ENCODE results near the gene SARM1. TPM values are rescaled to one million over a fixed set of nuclear protein-coding genes. Genes with fewer than 3 reads are reported as not detected.

SARM1 gene
- total RNA-seq, 1 experiment from 2014 or later: 17.4 TPM

DNA sequence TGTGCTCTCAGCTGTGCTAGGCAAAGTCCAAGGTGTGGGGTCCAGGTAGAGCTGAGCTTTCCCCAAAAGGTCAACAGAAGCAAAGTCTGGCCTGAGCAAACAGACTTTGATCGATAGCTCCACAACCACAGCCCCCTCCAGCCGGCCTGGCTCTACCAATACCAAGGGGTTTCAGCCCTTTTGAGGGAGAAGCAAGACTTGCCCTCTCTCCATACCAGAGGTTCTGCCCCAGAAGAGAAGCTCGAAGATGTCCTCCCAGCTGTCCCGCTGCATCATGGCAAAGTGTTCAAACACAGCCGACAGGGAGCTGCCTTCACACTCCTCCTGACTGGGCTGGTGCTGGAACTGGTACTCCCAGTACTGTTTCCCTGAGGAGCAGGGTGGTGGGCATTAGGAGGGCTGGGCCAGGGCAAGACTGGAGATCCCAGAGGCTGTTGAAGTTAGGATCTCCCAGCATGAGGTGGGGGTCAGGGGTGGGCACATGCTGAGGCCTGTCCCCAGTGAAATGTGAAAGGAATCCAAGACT is 3.1 kb upstream of the SARM1 start:
- POLR2A ChIA-PET: no interaction called here
- DNase-seq (ENCODE audit: low read depth, low spot score) (no peak), ATAC-seq (no peak)
- CTCF ChIA-PET: no interaction called here
- no peaks in the 10 kb centered on the region for H3K27me3 ChIP-seq (ENCODE audit: control insufficient read depth, insufficient read depth, low read length)
- TF ChIP-seq, protein P1, sequence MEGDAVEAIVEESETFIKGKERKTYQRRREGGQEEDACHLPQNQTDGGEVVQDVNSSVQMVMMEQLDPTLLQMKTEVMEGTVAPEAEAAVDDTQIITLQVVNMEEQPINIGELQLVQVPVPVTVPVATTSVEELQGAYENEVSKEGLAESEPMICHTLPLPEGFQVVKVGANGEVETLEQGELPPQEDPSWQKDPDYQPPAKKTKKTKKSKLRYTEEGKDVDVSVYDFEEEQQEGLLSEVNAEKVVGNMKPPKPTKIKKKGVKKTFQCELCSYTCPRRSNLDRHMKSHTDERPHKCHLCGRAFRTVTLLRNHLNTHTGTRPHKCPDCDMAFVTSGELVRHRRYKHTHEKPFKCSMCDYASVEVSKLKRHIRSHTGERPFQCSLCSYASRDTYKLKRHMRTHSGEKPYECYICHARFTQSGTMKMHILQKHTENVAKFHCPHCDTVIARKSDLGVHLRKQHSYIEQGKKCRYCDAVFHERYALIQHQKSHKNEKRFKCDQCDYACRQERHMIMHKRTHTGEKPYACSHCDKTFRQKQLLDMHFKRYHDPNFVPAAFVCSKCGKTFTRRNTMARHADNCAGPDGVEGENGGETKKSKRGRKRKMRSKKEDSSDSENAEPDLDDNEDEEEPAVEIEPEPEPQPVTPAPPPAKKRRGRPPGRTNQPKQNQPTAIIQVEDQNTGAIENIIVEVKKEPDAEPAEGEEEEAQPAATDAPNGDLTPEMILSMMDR (IDR thresholded peaks at IDR 0.05): no peak
- TF ChIP-seq TCF7L2 (IDR thresholded peaks at IDR 0.05; ENCODE audit: low read depth, low read length): no peak
- no peak for TF ChIP-seq POLR2AphosphoS5 (IDR thresholded peaks at IDR 0.05; ENCODE audit: low read depth, low read length)
- no peak for TF ChIP-seq SIN3A (IDR thresholded peaks at IDR 0.05; ENCODE audit: borderline replicate concordance, insufficient read depth, low read depth, low read length)
- TF ChIP-seq, protein P2, sequence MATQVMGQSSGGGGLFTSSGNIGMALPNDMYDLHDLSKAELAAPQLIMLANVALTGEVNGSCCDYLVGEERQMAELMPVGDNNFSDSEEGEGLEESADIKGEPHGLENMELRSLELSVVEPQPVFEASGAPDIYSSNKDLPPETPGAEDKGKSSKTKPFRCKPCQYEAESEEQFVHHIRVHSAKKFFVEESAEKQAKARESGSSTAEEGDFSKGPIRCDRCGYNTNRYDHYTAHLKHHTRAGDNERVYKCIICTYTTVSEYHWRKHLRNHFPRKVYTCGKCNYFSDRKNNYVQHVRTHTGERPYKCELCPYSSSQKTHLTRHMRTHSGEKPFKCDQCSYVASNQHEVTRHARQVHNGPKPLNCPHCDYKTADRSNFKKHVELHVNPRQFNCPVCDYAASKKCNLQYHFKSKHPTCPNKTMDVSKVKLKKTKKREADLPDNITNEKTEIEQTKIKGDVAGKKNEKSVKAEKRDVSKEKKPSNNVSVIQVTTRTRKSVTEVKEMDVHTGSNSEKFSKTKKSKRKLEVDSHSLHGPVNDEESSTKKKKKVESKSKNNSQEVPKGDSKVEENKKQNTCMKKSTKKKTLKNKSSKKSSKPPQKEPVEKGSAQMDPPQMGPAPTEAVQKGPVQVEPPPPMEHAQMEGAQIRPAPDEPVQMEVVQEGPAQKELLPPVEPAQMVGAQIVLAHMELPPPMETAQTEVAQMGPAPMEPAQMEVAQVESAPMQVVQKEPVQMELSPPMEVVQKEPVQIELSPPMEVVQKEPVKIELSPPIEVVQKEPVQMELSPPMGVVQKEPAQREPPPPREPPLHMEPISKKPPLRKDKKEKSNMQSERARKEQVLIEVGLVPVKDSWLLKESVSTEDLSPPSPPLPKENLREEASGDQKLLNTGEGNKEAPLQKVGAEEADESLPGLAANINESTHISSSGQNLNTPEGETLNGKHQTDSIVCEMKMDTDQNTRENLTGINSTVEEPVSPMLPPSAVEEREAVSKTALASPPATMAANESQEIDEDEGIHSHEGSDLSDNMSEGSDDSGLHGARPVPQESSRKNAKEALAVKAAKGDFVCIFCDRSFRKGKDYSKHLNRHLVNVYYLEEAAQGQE (IDR thresholded peaks at IDR 0.05; ENCODE audit: insufficient read depth in 1 of 2, low read depth in 2 of 2, low read length in 1 of 2): no peak
- peaks cover 27% of the 10 kb centered on the region for H3K4me1 ChIP-seq (ENCODE audit: control insufficient read depth, insufficient read depth, low read length)
- no peak overlapping the region for H3K4me3 ChIP-seq (ENCODE audit: low read depth in 2 of 2, low read length in 2 of 2)
- no TSS peak for BruUV-seq (replicated peaks)
- intact Hi-C loops (cut with micrococcal nuclease; ENCODE audit: unreplicated experiment) (no loop called here), in situ Hi-C loops (cut with HindIII; ENCODE audit: low pct_unique_long_range_greater_than_20kb, low sequenced_read_pairs) (no loop called here)
- no peaks in the 10 kb centered on the region for H3K36me3 ChIP-seq (ENCODE audit: control insufficient read depth, insufficient read depth, low read length)
- H3K9me3 ChIP-seq (ENCODE audit: control insufficient read depth, insufficient read depth, low read depth, low read length): no peaks in the 10 kb centered on the region
- no peak overlapping the region for H3K27ac ChIP-seq (ENCODE audit: low read length)

DNA sequence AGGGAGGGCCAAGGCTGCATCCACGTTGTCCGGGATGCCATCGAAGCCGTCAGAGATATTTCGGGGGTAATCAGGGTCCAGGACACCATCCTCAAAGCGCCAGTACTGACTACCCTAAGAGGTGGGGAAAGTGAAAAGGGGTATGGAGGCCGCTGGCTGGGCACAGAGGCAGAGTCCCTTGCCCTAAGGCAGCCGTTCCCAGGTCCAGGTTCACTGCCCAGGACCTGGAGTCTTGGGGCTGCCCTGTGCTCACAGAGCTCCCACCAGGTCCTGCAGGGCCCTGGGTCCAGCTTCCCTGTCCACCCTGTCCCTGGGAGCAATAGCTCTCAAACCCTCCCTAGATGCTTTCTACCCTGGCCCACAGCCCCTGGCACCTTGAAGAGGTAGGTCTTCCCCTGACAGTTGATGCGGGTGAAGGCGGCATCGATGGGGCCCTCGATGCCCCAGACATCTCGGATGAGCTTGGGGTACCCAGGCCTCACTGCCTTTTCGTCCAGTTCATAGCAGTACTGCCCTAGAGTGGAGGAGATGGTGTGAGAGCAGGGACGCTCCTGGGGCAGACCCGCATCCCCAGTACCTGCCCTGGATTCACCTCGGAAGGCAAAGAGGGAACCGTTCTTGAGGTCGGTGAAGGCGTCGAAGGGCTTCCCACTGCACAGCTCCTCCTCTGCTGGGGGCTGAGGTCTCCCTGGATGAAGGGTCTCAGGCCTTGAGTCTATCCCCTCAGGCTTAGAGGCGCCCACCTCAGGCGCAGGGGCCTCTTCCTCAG is 2.4 kb upstream of the SARM1 start:
- H3K27me3 ChIP-seq (ENCODE audit: control insufficient read depth, insufficient read depth, low read length): no peaks in the 10 kb centered on the region
- peaks cover 27% of the 10 kb centered on the region for H3K4me1 ChIP-seq (ENCODE audit: control insufficient read depth, insufficient read depth, low read length)
- DNase-seq (ENCODE audit: low read depth, low spot score) (no peak), ATAC-seq (no peak)
- TF ChIP-seq, protein P2 (IDR thresholded peaks at IDR 0.05; ENCODE audit: insufficient read depth in 1 of 2, low read depth in 2 of 2, low read length in 1 of 2): no peak
- TF ChIP-seq TCF7L2 (IDR thresholded peaks at IDR 0.05; ENCODE audit: low read depth, low read length): no peak
- no peak for TF ChIP-seq POLR2AphosphoS5 (IDR thresholded peaks at IDR 0.05; ENCODE audit: low read depth, low read length)
- TF ChIP-seq SIN3A (IDR thresholded peaks at IDR 0.05; ENCODE audit: borderline replicate concordance, insufficient read depth, low read depth, low read length): no peak
- TF ChIP-seq, protein P1 (IDR thresholded peaks at IDR 0.05): no peak
- POLR2A ChIA-PET: interaction anchor here (0.8 kb wide), 1 partner anchor 112 kb away, joined by 3 read pairs; no protein-coding TSS in a partner anchor
- no peak overlapping the region for H3K4me3 ChIP-seq (ENCODE audit: low read depth in 2 of 2, low read length in 2 of 2)
- intact Hi-C loops (cut with micrococcal nuclease; ENCODE audit: unreplicated experiment) (no loop called here), in situ Hi-C loops (cut with HindIII; ENCODE audit: low pct_unique_long_range_greater_than_20kb, low sequenced_read_pairs) (no loop called here)
- CTCF ChIA-PET: no interaction called here
- no peaks in the 10 kb centered on the region for H3K9me3 ChIP-seq (ENCODE audit: control insufficient read depth, insufficient read depth, low read depth, low read length)
- H3K27ac ChIP-seq (ENCODE audit: low read length): no peak overlapping the region
- no TSS peak for BruUV-seq (replicated peaks)
- no peaks in the 10 kb centered on the region for H3K36me3 ChIP-seq (ENCODE audit: control insufficient read depth, insufficient read depth, low read length)

Measured in Panc1 (cell line).